Ishikawa (cell line): ENCODE data around the gene PLA2G4F.

Experiments
- CEBPB ChIP-seq: IDR thresholded peaks from 2 replicates; pipeline ENCODE4 v1.6.1; 2012
- CREB1 ChIP-seq: IDR thresholded peaks from 2 replicates; pipeline ENCODE4 v1.6.1; 2012; ENCODE audit warnings: low read depth
- EGR1 ChIP-seq: IDR thresholded peaks from 2 replicates; pipeline ENCODE4 v1.6.1; 2012
- FOXM1 ChIP-seq: IDR thresholded peaks from 2 replicates; pipeline ENCODE4 v1.6.1; 2012; ENCODE audit warnings: low read depth, borderline replicate concordance
- MAX ChIP-seq: IDR thresholded peaks from 2 replicates; pipeline ENCODE4 v1.6.1; 2012
- NFIC ChIP-seq: IDR thresholded peaks from 2 replicates; pipeline ENCODE4 v1.6.1; 2012
- RAD21 ChIP-seq: IDR thresholded peaks from 2 replicates; pipeline ENCODE4 v1.6.1; 2012; ENCODE audit warnings: low read depth
- REST ChIP-seq: IDR thresholded peaks from 2 replicates; pipeline ENCODE4 v1.6.1; 2012; ENCODE audit warnings: low read depth, mild to moderate bottlenecking
- TAF1 ChIP-seq: IDR thresholded peaks from 2 replicates; pipeline ENCODE4 v1.6.1; 2012; ENCODE audit warnings: low read depth, mild to moderate bottlenecking
- TCF12 ChIP-seq: IDR thresholded peaks from 2 replicates; pipeline ENCODE4 v1.6.1; 2012; ENCODE audit warnings: low read depth
- TEAD4 ChIP-seq: IDR thresholded peaks from 2 replicates; pipeline ENCODE4 v1.6.1; 2012
- USF1 ChIP-seq: IDR thresholded peaks from 2 replicates; pipeline ENCODE4 v1.6.1; 2012
- YY1 ChIP-seq: IDR thresholded peaks from 2 replicates; pipeline ENCODE4 v1.6.1; 2012; ENCODE audit warnings: low read depth
- ZBTB7A ChIP-seq: IDR thresholded peaks from 2 replicates; pipeline ENCODE4 v1.6.1; 2012; ENCODE audit warnings: low read depth

The PLA2G4F gene

GRCh38 chr15:42090370-42090769, 66.1 kb downstream of the PLA2G4F start:
- TF ChIP-seq TCF12 (no peak), FOXM1 (no peak), REST (no peak), ZBTB7A (no peak), YY1 (no peak), RAD21 (no peak), MAX (no peak), USF1 (no peak), NFIC (no peak), TAF1 (no peak), TEAD4 (no peak), CEBPB (no peak), EGR1 (no peak)

GRCh38 chr15:42089942-42090341, 66.5 kb downstream of the PLA2G4F start:
- no peak for TF ChIP-seq RAD21
- no peak for TF ChIP-seq TAF1
- TF ChIP-seq TCF12 = no peak
- TF ChIP-seq REST = no peak
- no peak for TF ChIP-seq TEAD4
- no peak for TF ChIP-seq EGR1
- no peak for TF ChIP-seq NFIC
- no peak for TF ChIP-seq USF1
- no peak for TF ChIP-seq CREB1
